ENCODE data around the gene SKAP2.

GRCh38 chr7:26735976-26736600 lies 128.3 kb downstream of the SKAP2 start:
- TF ChIP-seq CTCF (IDR thresholded peaks at IDR 0.05; ENCODE audit: poor library complexity, severe bottlenecking) = no peak
- no peak for TF ChIP-seq EP300 (conservative IDR thresholded peaks at IDR 0.05; ENCODE audit: poor library complexity, severe bottlenecking)
- TF ChIP-seq POLR2AphosphoS5 (IDR thresholded peaks at IDR 0.05) = no peak
- no peak for TF ChIP-seq SMC3 (conservative IDR thresholded peaks at IDR 0.05; ENCODE audit: poor library complexity)
- TF ChIP-seq RAD21 (conservative IDR thresholded peaks at IDR 0.05) = no peak
- no peak for TF ChIP-seq MXI1 (conservative IDR thresholded peaks at IDR 0.05; ENCODE audit: poor library complexity, severe bottlenecking)
- no peak for TF ChIP-seq TAF1 (IDR thresholded peaks at IDR 0.05; ENCODE audit: low read depth)
